Esophagus squamous epithelium (tissue), 5 donors: Measurements from ENCODE around the gene BEND6. TPM values are rescaled to one million over a fixed set of nuclear protein-coding genes. Genes with fewer than 3 reads are reported as not detected.

ENCODE experiments used
- DNase-seq: peaks from one replicate; lab custom pipeline; 2025; lab: John Stamatoyannopoulos, UW
- H3K27ac ChIP-seq, 4 donors: fragments of 200-600 bp; sonication (generic); one replicate each; pipeline ENCODE4 v1.5.1; 2016 to 2019; ENCODE audit warnings: mild to moderate bottlenecking in 1 of 4
- H3K27me3 ChIP-seq, 4 donors: fragments of 200-600 bp; sonication (generic); 1 replicate in 3 of 4; 2 replicates in 1 of 4; pipeline versions ENCODE4 v1.5.1 to v1.6.0; 2017 to 2021; ENCODE audit warnings: antibody characterized with exemption in 1 of 4
- H3K36me3 ChIP-seq, 3 donors: fragments of 200-600 bp; sonication (generic); one replicate each; pipeline ENCODE4 v1.5.1; 2016 to 2019
- H3K4me1 ChIP-seq, 3 donors: fragments of 200-600 bp; sonication (generic); one replicate each; pipeline ENCODE4 v1.5.1; 2017 to 2019
- H3K4me3 ChIP-seq, 4 donors: fragments of 200-600 bp; sonication (generic); 1 replicate in 3 of 4; 2 replicates in 1 of 4; pipeline ENCODE4 v1.5.1; 2016 to 2019; ENCODE audit warnings: mild to moderate bottlenecking in 2 of 4, moderate library complexity in 1 of 4
- H3K9me3 ChIP-seq, 3 donors: fragments of 200-600 bp; sonication (generic); one replicate each; pipeline ENCODE4 v1.5.1; 2016 to 2019
- CTCF ChIP-seq, 6 experiments: fragments of 450-650 bp in 4 of 6; fragments of 200-600 bp in 2 of 6; sonication (generic) in 2 of 6; IDR thresholded peaks; one replicate each; pipeline ENCODE4 v1.5.1; 2016 to 2019; ENCODE audit warnings: antibody characterized with exemption in 6 of 6, mild to moderate bottlenecking in 4 of 6, moderate library complexity in 4 of 6
- POLR2A ChIP-seq, 4 donors: fragments of 450-650 bp; IDR thresholded peaks; one replicate each; pipeline ENCODE4 v1.6.1; 2017; ENCODE audit warnings: antibody characterized with exemption in 4 of 4, mild to moderate bottlenecking in 4 of 4, moderate library complexity in 3 of 4
- WGBS, 2 donors: methylation state at CpG; one replicate each; pipeline ENCODE4 v1.1.5; 2018; 5-methylcytosine and 5-hydroxymethylcytosine counted together
- intact Hi-C: fragments of 100-400 bp; cut with DNase I; formaldehyde crosslinking; loops from one replicate; pipeline ENCODE4 v1.15.0; 2022
- total RNA-seq, 4 donors: library from RNA; depleted of rRNA; stranded (reverse); fragments of >200 nt; gene quantifications; one replicate each; pipeline ENCODE4 v1.1.0, GENCODE V29; 2016
- donor health status: DM: yes; HTN: yes; CAD: no.

BEND6 gene
- total RNA-seq, 4 donors from 2014 or later = 0.57 to 2.4 (median 1.1) TPM; not detected in 1

GRCh38 chr6:56970849-56971248 is 15.9 kb downstream of the BEND6 start:
- Histone ChIP-seq H3K36me3 (no peaks in the 10 kb centered on the region), H3K27ac (no peak overlapping the region), H3K4me1 (no peaks in the 10 kb centered on the region), H3K9me3 (no peaks in the 10 kb centered on the region), H3K4me3 (no peak overlapping the region), H3K27me3 (no peaks in the 10 kb centered on the region)
- no peak for DNase-seq
- intact Hi-C loops = no loop called here
- TF ChIP-seq CTCF (IDR thresholded peaks at IDR 0.05) (no peak), POLR2A (IDR thresholded peaks at IDR 0.05) (no peak)
- 95 to 96% methylated on average over 1 of the region's 1 CpG for WGBS, 2 donors

- WGBS, 2 donors = 62 to 85% methylated on average over 1 of the region's 1 CpG
- no peak overlapping the region for H3K27ac ChIP-seq
- TF ChIP-seq POLR2A (IDR thresholded peaks at IDR 0.05) = no peak
- no peak for TF ChIP-seq CTCF (IDR thresholded peaks at IDR 0.05)
- peaks cover 0 to 16% (median 7%) of the 10 kb centered on the region in 3 donors for H3K9me3 ChIP-seq
- H3K4me3 ChIP-seq = no peak overlapping the region
- no peaks in the 10 kb centered on the region for H3K4me1 ChIP-seq
- H3K27me3 ChIP-seq = no peaks in the 10 kb centered on the region
- intact Hi-C loops = no loop called here
- H3K36me3 ChIP-seq = no peaks in the 10 kb centered on the region
- DNase-seq = no peak
These were observed 22.3 kb downstream of the BEND6 start for GRCh38 chr6:56977192-56977591.

GRCh38 chr6:56978530-56978929 is 23.6 kb downstream of the BEND6 start:
- no peak for TF ChIP-seq CTCF (IDR thresholded peaks at IDR 0.05)
- H3K36me3 ChIP-seq = no peaks in the 10 kb centered on the region
- H3K27me3 ChIP-seq = no peaks in the 10 kb centered on the region
- no peak for DNase-seq
- peaks cover 0 to 16% (median 7%) of the 10 kb centered on the region in 3 donors for H3K9me3 ChIP-seq
- intact Hi-C loops = no loop called here
- H3K4me1 ChIP-seq = no peaks in the 10 kb centered on the region
- no peak overlapping the region for H3K4me3 ChIP-seq
- WGBS, 2 donors = 75 to 86% methylated on average over 1 of the region's 1 CpG
- H3K27ac ChIP-seq = no peak overlapping the region

GRCh38 chr6:56984361-56984760 is 29.5 kb downstream of the BEND6 start:
- intact Hi-C loops = no loop called here
- Histone ChIP-seq H3K27ac (no peak overlapping the region), H3K4me1 (no peaks in the 10 kb centered on the region), H3K4me3 (no peak overlapping the region), H3K27me3 (no peaks in the 10 kb centered on the region), H3K9me3 (no peaks in the 10 kb centered on the region), H3K36me3 (no peaks in the 10 kb centered on the region)
- TF ChIP-seq CTCF (IDR thresholded peaks at IDR 0.05) (no peak), POLR2A (IDR thresholded peaks at IDR 0.05) (no peak)
- 69 to 71% methylated on average over 5 of the region's 5 CpGs for WGBS, 2 donors
- DNase-seq = no peak

GRCh38 chr6:56984884-56985283 is 30.0 kb downstream of the BEND6 start:
- WGBS, 2 donors = 90 to 100% methylated on average over 2 of the region's 2 CpGs
- intact Hi-C loops = no loop called here
- TF ChIP-seq CTCF (IDR thresholded peaks at IDR 0.05) = no peak
- no peak for TF ChIP-seq POLR2A (IDR thresholded peaks at IDR 0.05)
- Histone ChIP-seq H3K4me3 (no peak overlapping the region), H3K9me3 (no peaks in the 10 kb centered on the region), H3K27ac (no peak overlapping the region), H3K27me3 (no peaks in the 10 kb centered on the region), H3K36me3 (no peaks in the 10 kb centered on the region), H3K4me1 (no peaks in the 10 kb centered on the region)
- DNase-seq = no peak
